ENCODE measurements around the gene KDM4B.

DNA sequence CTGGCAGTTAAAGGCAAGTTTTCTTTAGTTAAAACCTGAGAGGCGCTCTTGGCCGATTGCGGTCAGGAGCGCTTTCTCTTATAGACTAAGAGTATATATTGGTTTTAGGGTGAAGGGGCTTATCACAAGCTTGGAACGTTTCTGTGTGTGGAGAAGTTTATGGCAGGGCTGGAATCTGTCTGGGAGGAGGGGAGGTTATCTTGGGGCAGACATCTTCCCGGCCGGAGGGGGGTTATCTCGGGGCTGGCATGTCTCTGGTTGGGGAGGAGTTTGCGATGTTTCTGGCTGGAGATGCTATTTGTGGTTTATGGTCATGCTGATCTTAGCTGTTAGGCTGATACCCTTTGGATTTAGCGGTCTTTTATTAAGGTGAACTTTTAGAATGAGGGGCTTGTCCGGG is 18.3 kb downstream of the KDM4B start:
- TF ChIP-seq POLR2A (IDR thresholded peaks at IDR 0.05), result no peak
- no peak for TF ChIP-seq CTCF (IDR thresholded peaks at IDR 0.05)

Measured in transverse colon (tissue), 3 donors.